GM23248 (cell line): ENCODE results near the gene RINL.

Source experiments
- EZH2 ChIP-seq: fragments of 200-600 bp; sonication (generic); IDR thresholded peaks from 2 replicates; pipeline ENCODE4 v1.6.1; 2018; ENCODE audit warnings: antibody characterized with exemption, mild to moderate bottlenecking; ENCODE audit not compliant: insufficient read depth, poor library complexity, severe bottlenecking
- EZH2phosphoT487 ChIP-seq: fragments of 200-600 bp; sonication (generic); IDR thresholded peaks from 2 replicates; pipeline ENCODE4 v1.6.1; 2018; ENCODE audit warnings: antibody characterized with exemption, moderate library complexity, mild to moderate bottlenecking, low read depth; ENCODE audit not compliant: insufficient read depth

- no peak for TF ChIP-seq EZH2phosphoT487
- no peak for TF ChIP-seq EZH2
Measured at GRCh38 chr19:38915329-38916321, 37.5 kb upstream of the RINL start.
